WTC11 (cell line): Measurements from ENCODE around the gene ATXN10. TPM values are rescaled to one million over a fixed set of nuclear protein-coding genes. Genes with fewer than 3 reads are reported as not detected.
A peak's percentile ranks its signal among the peaks of the same experiment; 100 is the strongest.

ENCODE experiments used
- ATAC-seq: fragments of 200-7000 bp; cut with Tn5 transposase; 2 replicates; pipeline ENCODE4 v1.10.0; 2021; ENCODE audit warnings: mild to moderate bottlenecking, moderate library complexity
- CTCF ChIA-PET: fragments of 300-600 bp; sonication (Branson Sonifier 250); formaldehyde crosslinking; loops from one replicate; lab custom pipeline; 2021; ENCODE audit warnings: antibody characterized with exemption; lab: Charles Lee
- POLR2A ChIA-PET: fragments of 350-600 bp; sonication (Branson Sonifier 250); formaldehyde crosslinking; loops from one replicate; lab custom pipeline; 2021; ENCODE audit warnings: antibody characterized with exemption; lab: Charles Lee
- DNase-seq: peaks from one replicate; pipeline ENCODE4 v3.0.0; 2021; ENCODE audit warnings: low spot score
- H3K27ac Mint-ChIP-seq: 2 replicates; pipeline ENCODE4 v1.8.0; 2021; ENCODE audit warnings: mixed read lengths
- H3K27me3 Mint-ChIP-seq: 2 replicates; pipeline ENCODE4 v1.8.0; 2021; ENCODE audit warnings: low read depth, mild to moderate bottlenecking, moderate library complexity, mixed read lengths
- H3K36me3 Mint-ChIP-seq: 2 replicates; pipeline ENCODE4 v1.8.0; 2021; ENCODE audit warnings: mixed read lengths
- H3K4me1 Mint-ChIP-seq: 2 replicates; pipeline ENCODE4 v1.8.0; 2022; ENCODE audit warnings: mixed read lengths
- H3K4me3 Mint-ChIP-seq: 2 replicates; pipeline ENCODE4 v1.8.0; 2021; ENCODE audit warnings: mild to moderate bottlenecking, moderate library complexity, mixed read lengths
- H3K9me3 Mint-ChIP-seq: 2 replicates; pipeline ENCODE4 v1.8.0; 2021; ENCODE audit warnings: mixed read lengths
- CREB1 ChIP-seq: sonication (generic); formaldehyde crosslinking; IDR thresholded peaks from 2 replicates; pipeline ENCODE4 v1.8.0; 2023; ENCODE audit warnings: mild to moderate bottlenecking, missing genetic modification reagents
- EMX1 ChIP-seq: fragments of 250-450 bp; sonication (Bioruptor Pico); IDR thresholded peaks from 2 replicates; pipeline ENCODE4 v1.8.0; 2021; ENCODE audit warnings: mild to moderate bottlenecking
- ESRRA ChIP-seq: sonication (generic); formaldehyde crosslinking; IDR thresholded peaks from 2 replicates; pipeline ENCODE4 v1.8.1; 2022; ENCODE audit warnings: mild to moderate bottlenecking, missing genetic modification reagents, borderline replicate concordance
- FOXJ3 ChIP-seq: sonication (generic); formaldehyde crosslinking; IDR thresholded peaks from 2 replicates; pipeline ENCODE4 v1.9.0; 2021; ENCODE audit warnings: missing genetic modification reagents, mild to moderate bottlenecking, borderline replicate concordance
- FOXK1 ChIP-seq: sonication (generic); formaldehyde crosslinking; IDR thresholded peaks from 2 replicates; pipeline ENCODE4 v1.8.0; 2022; ENCODE audit warnings: mild to moderate bottlenecking, moderate library complexity, missing genetic modification reagents
- GABPB1 ChIP-seq: sonication (generic); formaldehyde crosslinking; IDR thresholded peaks from 2 replicates; pipeline ENCODE4 v1.8.1; 2023; ENCODE audit warnings: mild to moderate bottlenecking, missing genetic modification reagents
- GRHL2 ChIP-seq: fragments of 250-450 bp; sonication (Bioruptor Pico); IDR thresholded peaks from 2 replicates; pipeline ENCODE4 v1.8.0; 2022; ENCODE audit warnings: mild to moderate bottlenecking, moderate library complexity; ENCODE audit not compliant: insufficient replicate concordance, severe bottlenecking
- JUN ChIP-seq: sonication (generic); formaldehyde crosslinking; IDR thresholded peaks from 2 replicates; pipeline ENCODE4 v1.8.0; 2023; ENCODE audit warnings: mild to moderate bottlenecking, missing genetic modification reagents
- NR3C1 ChIP-seq: sonication (generic); formaldehyde crosslinking; conservative IDR thresholded peaks from 2 replicates; pipeline ENCODE4 v1.8.1; 2023; ENCODE audit warnings: low read depth, mild to moderate bottlenecking, missing genetic modification reagents
- SOX15 ChIP-seq: fragments of 250-450 bp; sonication (Bioruptor Pico); IDR thresholded peaks from 2 replicates; pipeline ENCODE4 v1.9.0; 2021; ENCODE audit warnings: mild to moderate bottlenecking
- TEAD4 ChIP-seq: sonication (generic); formaldehyde crosslinking; IDR thresholded peaks from 2 replicates; pipeline ENCODE4 v1.8.0; 2022; ENCODE audit warnings: mild to moderate bottlenecking, missing genetic modification reagents
- ZNF121 ChIP-seq: sonication (generic); formaldehyde crosslinking; IDR thresholded peaks from 2 replicates; pipeline ENCODE4 v1.8.0; 2023; ENCODE audit warnings: missing genetic modification reagents
- ZNF263 ChIP-seq: sonication (generic); formaldehyde crosslinking; IDR thresholded peaks from 2 replicates; pipeline ENCODE4 v1.8.1; 2022; ENCODE audit warnings: low read depth, mild to moderate bottlenecking, moderate library complexity, missing genetic modification reagents
- ZNF317 ChIP-seq: sonication (generic); formaldehyde crosslinking; IDR thresholded peaks from 2 replicates; pipeline ENCODE4 v1.8.1; 2023; ENCODE audit warnings: low read depth, mild to moderate bottlenecking, moderate library complexity, missing genetic modification reagents, borderline replicate concordance
- ZNF396 ChIP-seq: fragments of 250-450 bp; sonication (Bioruptor Pico); IDR thresholded peaks from 2 replicates; pipeline ENCODE4 v1.8.0; 2021; ENCODE audit warnings: mild to moderate bottlenecking, moderate library complexity, borderline replicate concordance
- total RNA-seq: library from RNA; stranded (reverse); gene quantifications from 3 replicates; pipeline ENCODE4 v1.2.3, GENCODE V29; 2021
- TF ChIP-seq, protein P1 (sequence below): sonication (generic); formaldehyde crosslinking; IDR thresholded peaks from 2 replicates; pipeline ENCODE4 v1.8.0; 2022; ENCODE audit warnings: missing genetic modification reagents
- TF ChIP-seq, protein P2 (sequence below): sonication (generic); formaldehyde crosslinking; conservative IDR thresholded peaks from 2 replicates; pipeline ENCODE4 v1.8.1; 2022; ENCODE audit warnings: mild to moderate bottlenecking, missing genetic modification reagents
- TF ChIP-seq, protein P3 (sequence below): fragments of 200-600 bp; IDR thresholded peaks from 2 replicates; pipeline ENCODE4 v1.8.0; 2022; ENCODE audit warnings: antibody characterized with exemption
- TF ChIP-seq, protein P4 (sequence below): sonication (generic); formaldehyde crosslinking; IDR thresholded peaks from 2 replicates; pipeline ENCODE4 v1.8.0; 2022; ENCODE audit warnings: mild to moderate bottlenecking, missing genetic modification reagents
- TF ChIP-seq, protein P5 (sequence below): fragments of 250-450 bp; sonication (Bioruptor Pico); IDR thresholded peaks from 2 replicates; pipeline ENCODE4 v1.9.0; 2021; ENCODE audit warnings: mild to moderate bottlenecking
- TF ChIP-seq, protein P6 (sequence below): fragments of 250-450 bp; sonication (Bioruptor Pico); IDR thresholded peaks from 2 replicates; pipeline ENCODE4 v1.9.0; 2021; ENCODE audit warnings: moderate library complexity, mild to moderate bottlenecking, inconsistent platforms, borderline replicate concordance

Gene ATXN10
- total RNA-seq, 1 experiment from 2014 or later, result 185 TPM

DNA sequence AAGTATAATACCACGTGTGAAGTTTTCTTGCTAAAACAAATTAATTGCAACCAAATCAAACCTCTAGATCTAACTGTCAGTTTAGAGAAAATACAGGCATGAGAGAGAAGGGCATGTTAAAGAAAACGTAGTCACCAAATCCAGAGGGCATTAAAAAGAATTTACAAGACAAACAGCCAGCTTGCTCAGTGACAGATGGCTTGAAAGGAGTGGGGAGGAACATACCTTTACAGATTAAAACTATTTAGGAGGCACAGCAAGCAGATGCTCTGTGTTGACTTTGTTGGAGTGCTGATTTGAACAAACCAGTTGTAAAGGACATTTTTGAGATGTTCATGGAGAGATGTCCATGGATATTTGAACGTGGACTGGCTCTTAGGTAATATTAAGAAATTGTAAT, 96.9 kb downstream of the ATXN10 start:
- peaks cover 26% of the 10 kb centered on the region for H3K36me3 Mint-ChIP-seq
- DNase-seq, result no peak
- peak overlapping the region; percentile 41 for H3K4me3 Mint-ChIP-seq
- H3K27ac Mint-ChIP-seq, result peak overlapping the region; percentile 80
- peaks cover 8% of the 10 kb centered on the region for H3K9me3 Mint-ChIP-seq
- H3K4me1 Mint-ChIP-seq, result peaks cover 64% of the 10 kb centered on the region
- CTCF ChIA-PET, result interaction anchor here (1.7 to 1.9 kb wide), 2 partner anchors 63 to 96 kb away, joined by 4 to 6 read pairs; no protein-coding TSS in a partner anchor
- POLR2A ChIA-PET, result no interaction called here
- no peaks in the 10 kb centered on the region for H3K27me3 Mint-ChIP-seq
- TF ChIP-seq FOXK1 (CRISPR knock-in tag) (no peak), ZNF121 (no peak), ESRRA (no peak), NR3C1 (no peak)
- TF ChIP-seq, protein P1, sequence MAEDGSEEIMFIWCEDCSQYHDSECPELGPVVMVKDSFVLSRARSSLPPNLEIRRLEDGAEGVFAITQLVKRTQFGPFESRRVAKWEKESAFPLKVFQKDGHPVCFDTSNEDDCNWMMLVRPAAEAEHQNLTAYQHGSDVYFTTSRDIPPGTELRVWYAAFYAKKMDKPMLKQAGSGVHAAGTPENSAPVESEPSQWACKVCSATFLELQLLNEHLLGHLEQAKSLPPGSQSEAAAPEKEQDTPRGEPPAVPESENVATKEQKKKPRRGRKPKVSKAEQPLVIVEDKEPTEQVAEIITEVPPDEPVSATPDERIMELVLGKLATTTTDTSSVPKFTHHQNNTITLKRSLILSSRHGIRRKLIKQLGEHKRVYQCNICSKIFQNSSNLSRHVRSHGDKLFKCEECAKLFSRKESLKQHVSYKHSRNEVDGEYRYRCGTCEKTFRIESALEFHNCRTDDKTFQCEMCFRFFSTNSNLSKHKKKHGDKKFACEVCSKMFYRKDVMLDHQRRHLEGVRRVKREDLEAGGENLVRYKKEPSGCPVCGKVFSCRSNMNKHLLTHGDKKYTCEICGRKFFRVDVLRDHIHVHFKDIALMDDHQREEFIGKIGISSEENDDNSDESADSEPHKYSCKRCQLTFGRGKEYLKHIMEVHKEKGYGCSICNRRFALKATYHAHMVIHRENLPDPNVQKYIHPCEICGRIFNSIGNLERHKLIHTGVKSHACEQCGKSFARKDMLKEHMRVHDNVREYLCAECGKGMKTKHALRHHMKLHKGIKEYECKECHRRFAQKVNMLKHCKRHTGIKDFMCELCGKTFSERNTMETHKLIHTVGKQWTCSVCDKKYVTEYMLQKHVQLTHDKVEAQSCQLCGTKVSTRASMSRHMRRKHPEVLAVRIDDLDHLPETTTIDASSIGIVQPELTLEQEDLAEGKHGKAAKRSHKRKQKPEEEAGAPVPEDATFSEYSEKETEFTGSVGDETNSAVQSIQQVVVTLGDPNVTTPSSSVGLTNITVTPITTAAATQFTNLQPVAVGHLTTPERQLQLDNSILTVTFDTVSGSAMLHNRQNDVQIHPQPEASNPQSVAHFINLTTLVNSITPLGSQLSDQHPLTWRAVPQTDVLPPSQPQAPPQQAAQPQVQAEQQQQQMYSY (CRISPR knock-in tag), result no peak
- TF ChIP-seq, protein P2, sequence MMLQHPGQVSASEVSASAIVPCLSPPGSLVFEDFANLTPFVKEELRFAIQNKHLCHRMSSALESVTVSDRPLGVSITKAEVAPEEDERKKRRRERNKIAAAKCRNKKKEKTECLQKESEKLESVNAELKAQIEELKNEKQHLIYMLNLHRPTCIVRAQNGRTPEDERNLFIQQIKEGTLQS (CRISPR knock-in tag), result no peak
- ATAC-seq, result peak; percentile 87

DNA sequence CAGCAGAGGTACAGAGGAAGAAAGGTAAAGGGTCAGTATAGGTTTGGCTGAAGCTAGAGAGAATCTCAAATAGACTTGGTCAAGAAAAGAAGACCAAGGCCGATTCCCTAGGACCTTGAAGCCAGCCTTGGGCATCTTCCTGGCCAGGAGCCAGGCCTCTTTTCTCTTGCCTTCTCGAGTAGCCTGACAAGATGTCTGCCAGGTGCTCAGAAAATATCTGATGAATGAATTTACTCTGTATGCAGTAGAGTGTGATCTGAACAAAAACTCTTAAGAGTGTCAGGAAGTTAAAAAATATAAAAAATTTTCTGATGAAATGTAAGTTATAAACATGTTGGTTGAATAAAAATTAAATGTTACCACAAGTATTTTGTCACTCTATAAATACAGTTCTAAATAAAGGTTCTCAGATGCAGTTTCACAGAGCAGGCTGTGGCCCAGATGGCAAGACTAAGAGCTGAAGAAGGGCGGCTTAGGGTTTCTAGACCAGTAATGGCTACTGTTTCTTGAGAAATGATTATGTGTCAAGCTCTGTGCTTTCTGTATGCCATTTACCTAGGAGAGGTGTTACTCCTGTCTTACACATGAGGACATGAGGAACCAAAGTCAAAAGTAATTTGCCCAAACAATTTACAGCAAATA, 98.1 kb downstream of the ATXN10 start:
- H3K4me1 Mint-ChIP-seq, result peaks cover 57% of the 10 kb centered on the region
- H3K9me3 Mint-ChIP-seq, result peaks cover 8% of the 10 kb centered on the region
- POLR2A ChIA-PET, result no interaction called here
- peak overlapping the region; percentile 80 for H3K27ac Mint-ChIP-seq
- DNase-seq (no peak), ATAC-seq (no peak)
- no peak for TF ChIP-seq GRHL2 (CRISPR knock-in tag)
- no peak for TF ChIP-seq CREB1 (CRISPR knock-in tag)
- CTCF ChIA-PET, result interaction anchor here (1.7 to 1.9 kb wide), 2 partner anchors 62 to 94 kb away, joined by 4 to 6 read pairs; no protein-coding TSS in a partner anchor
- peaks cover 26% of the 10 kb centered on the region for H3K36me3 Mint-ChIP-seq
- no peaks in the 10 kb centered on the region for H3K27me3 Mint-ChIP-seq
- H3K4me3 Mint-ChIP-seq, result no peak overlapping the region

DNA sequence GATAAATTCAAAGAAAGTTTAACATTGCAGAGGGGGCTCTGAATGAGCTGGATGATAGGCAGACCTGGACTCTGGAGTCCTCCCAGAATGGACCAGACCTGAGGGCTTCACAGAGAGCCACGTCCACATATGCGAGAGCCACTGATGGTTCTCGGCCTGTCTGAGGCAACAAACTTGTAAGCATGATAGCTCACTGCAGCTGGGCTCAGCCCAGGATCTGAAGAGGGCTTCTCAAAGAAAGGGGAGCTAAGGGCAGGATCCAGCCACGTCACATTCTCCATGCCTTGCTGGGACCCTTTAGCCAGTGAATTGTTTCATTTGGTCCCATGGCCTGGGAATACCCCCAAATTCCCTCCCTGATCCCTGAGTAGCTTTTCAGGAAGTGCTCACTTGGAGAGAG, 98.9 kb downstream of the ATXN10 start:
- Mint-ChIP-seq H3K4me3 (no peak overlapping the region), H3K27ac (peak overlapping the region; percentile 69; the same call in 1 of the 2 replicates), H3K36me3 (peaks cover 21% of the 10 kb centered on the region), H3K4me1 (peaks cover 57% of the 10 kb centered on the region), H3K27me3 (no peaks in the 10 kb centered on the region), H3K9me3 (peaks cover 8% of the 10 kb centered on the region)
- TF ChIP-seq TEAD4, result no peak
- no peak for TF ChIP-seq NR3C1
- no peak for TF ChIP-seq GABPB1 (CRISPR knock-in tag)
- no peak for TF ChIP-seq JUN
- TF ChIP-seq, protein P3, sequence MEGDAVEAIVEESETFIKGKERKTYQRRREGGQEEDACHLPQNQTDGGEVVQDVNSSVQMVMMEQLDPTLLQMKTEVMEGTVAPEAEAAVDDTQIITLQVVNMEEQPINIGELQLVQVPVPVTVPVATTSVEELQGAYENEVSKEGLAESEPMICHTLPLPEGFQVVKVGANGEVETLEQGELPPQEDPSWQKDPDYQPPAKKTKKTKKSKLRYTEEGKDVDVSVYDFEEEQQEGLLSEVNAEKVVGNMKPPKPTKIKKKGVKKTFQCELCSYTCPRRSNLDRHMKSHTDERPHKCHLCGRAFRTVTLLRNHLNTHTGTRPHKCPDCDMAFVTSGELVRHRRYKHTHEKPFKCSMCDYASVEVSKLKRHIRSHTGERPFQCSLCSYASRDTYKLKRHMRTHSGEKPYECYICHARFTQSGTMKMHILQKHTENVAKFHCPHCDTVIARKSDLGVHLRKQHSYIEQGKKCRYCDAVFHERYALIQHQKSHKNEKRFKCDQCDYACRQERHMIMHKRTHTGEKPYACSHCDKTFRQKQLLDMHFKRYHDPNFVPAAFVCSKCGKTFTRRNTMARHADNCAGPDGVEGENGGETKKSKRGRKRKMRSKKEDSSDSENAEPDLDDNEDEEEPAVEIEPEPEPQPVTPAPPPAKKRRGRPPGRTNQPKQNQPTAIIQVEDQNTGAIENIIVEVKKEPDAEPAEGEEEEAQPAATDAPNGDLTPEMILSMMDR, result no peak
- no peak for TF ChIP-seq ZNF317 (CRISPR knock-in tag)
- ChIA-PET CTCF (interaction anchor here (0.9 kb wide), 1 partner anchor 14 kb away, joined by 3 read pairs; no protein-coding TSS in a partner anchor), POLR2A (no interaction called here)
- DNase-seq, result no peak
- ATAC-seq, result no peak

DNA sequence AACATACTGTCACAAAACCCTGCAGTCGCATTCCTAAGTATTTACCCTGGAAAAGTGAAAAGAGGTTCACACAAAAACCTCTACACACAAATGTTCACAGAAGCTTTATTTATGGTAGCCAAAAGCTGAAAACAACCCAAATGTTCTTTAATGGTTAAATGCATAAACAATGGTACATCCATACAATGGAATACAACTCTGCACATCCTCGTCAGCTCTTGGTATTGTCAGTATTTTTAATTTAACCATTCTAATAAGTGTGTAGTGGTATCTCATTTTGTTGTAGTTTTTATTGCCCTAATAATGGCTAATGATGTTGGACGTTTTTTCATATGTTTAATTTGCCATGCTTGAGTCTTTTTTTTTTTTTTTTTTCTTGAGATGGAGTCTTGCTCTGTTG, 99.4 kb downstream of the ATXN10 start:
- H3K27ac Mint-ChIP-seq, result no peak overlapping the region
- peaks cover 16% of the 10 kb centered on the region for H3K36me3 Mint-ChIP-seq
- peaks cover 57% of the 10 kb centered on the region for H3K4me1 Mint-ChIP-seq
- H3K4me3 Mint-ChIP-seq, result no peak overlapping the region
- TF ChIP-seq EMX1 (CRISPR knock-in tag) (no peak), FOXK1 (CRISPR knock-in tag) (no peak), SOX15 (CRISPR knock-in tag) (no peak), ZNF396 (no peak), ESRRA (no peak), ZNF263 (CRISPR knock-in tag) (no peak), FOXJ3 (no peak)
- TF ChIP-seq, protein P4, sequence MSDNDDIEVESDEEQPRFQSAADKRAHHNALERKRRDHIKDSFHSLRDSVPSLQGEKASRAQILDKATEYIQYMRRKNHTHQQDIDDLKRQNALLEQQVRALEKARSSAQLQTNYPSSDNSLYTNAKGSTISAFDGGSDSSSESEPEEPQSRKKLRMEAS, result no peak
- TF ChIP-seq, protein P5, sequence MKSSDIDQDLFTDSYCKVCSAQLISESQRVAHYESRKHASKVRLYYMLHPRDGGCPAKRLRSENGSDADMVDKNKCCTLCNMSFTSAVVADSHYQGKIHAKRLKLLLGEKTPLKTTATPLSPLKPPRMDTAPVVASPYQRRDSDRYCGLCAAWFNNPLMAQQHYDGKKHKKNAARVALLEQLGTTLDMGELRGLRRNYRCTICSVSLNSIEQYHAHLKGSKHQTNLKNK (CRISPR knock-in tag), result no peak
- TF ChIP-seq, protein P6, sequence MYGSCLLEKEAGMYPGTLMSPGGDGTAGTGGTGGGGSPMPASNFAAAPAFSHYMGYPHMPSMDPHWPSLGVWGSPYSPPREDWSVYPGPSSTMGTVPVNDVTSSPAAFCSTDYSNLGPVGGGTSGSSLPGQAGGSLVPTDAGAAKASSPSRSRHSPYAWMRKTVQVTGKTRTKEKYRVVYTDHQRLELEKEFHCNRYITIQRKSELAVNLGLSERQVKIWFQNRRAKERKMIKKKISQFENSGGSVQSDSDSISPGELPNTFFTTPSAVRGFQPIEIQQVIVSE, result no peak
- ChIA-PET CTCF (interaction anchor here (0.9 kb wide), 1 partner anchor 14 kb away, joined by 3 read pairs; no protein-coding TSS in a partner anchor), POLR2A (no interaction called here)
- no peak for DNase-seq
- peaks cover 4% of the 10 kb centered on the region for H3K9me3 Mint-ChIP-seq
- H3K27me3 Mint-ChIP-seq, result no peaks in the 10 kb centered on the region
- no peak for ATAC-seq
